Body of pancreas (tissue), 4 donors: ENCODE measurements around the gene DOHH. TPM values are rescaled to one million over a fixed set of nuclear protein-coding genes. Genes with fewer than 3 reads are reported as not detected.

Source experiments
- ATAC-seq: fragments of 150-250 bp; one replicate; pipeline ENCODE4 v1.9.1; 2016
- DNase-seq, 4 donors: peaks; one replicate each; pipeline ENCODE4 v3.0.0-alpha.2; 2019
- H3K27ac ChIP-seq, 4 donors: fragments of 200-600 bp; sonication (generic); 1 replicate in 3 of 4; 2 replicates in 1 of 4; pipeline versions ENCODE4 v1.5.1 to v1.6.1; 2016 to 2019; ENCODE audit warnings: mild to moderate bottlenecking in 1 of 4, mixed read lengths in 1 of 4, moderate library complexity in 1 of 4
- H3K27me3 ChIP-seq, 2 donors: fragments of 200-600 bp; sonication (generic); one replicate each; pipeline ENCODE4 v1.6.0; 2016; ENCODE audit warnings: mild to moderate bottlenecking in 1 of 2
- H3K36me3 ChIP-seq, 2 donors: fragments of 200-600 bp; sonication (generic); replicated peaks in 1 of 2; 2 replicates each; pipeline ENCODE4 v1.5.1; 2016; ENCODE audit warnings: low read depth in 2 of 2; ENCODE audit not compliant: insufficient read depth in 1 of 2
- H3K4me1 ChIP-seq: fragments of 200-600 bp; sonication (generic); one replicate; pipeline ENCODE4 v1.6.0; 2016
- H3K4me3 ChIP-seq, 2 donors: fragments of 200-600 bp; sonication (generic); 1 replicate in 1 of 2; 2 replicates in 1 of 2; pipeline ENCODE4 v1.5.1; 2016 to 2019
- H3K9me3 ChIP-seq, 3 donors: fragments of 200-600 bp; sonication (generic); 1 replicate in 2 of 3; 2 replicates in 1 of 3; pipeline ENCODE4 v1.5.1; 2016
- CTCF ChIP-seq, 7 experiments: fragments of 450-650 bp in 4 of 7; fragments of 200-600 bp in 3 of 7; sonication (generic) in 3 of 7; IDR thresholded peaks; one replicate each; pipeline ENCODE4 v1.5.1; 2016 to 2019; ENCODE audit warnings: antibody characterized with exemption in 7 of 7
- POLR2A ChIP-seq, 3 donors: fragments of 450-650 bp; IDR thresholded peaks; one replicate each; pipeline ENCODE4 v1.6.1; 2016; ENCODE audit warnings: antibody characterized with exemption in 3 of 3, mild to moderate bottlenecking in 2 of 3
- WGBS, 2 donors: methylation state at CpG; one replicate each; pipeline ENCODE4 v1.1.5; 2017; 5-methylcytosine and 5-hydroxymethylcytosine counted together
- intact Hi-C: fragments of 100-400 bp; cut with DNase I; formaldehyde crosslinking; loops from one replicate; pipeline ENCODE4 v1.15.1; 2023
- total RNA-seq, 2 donors: library from RNA; depleted of rRNA; stranded (reverse); fragments of >200 nt; gene quantifications; one replicate each; pipeline ENCODE4 v1.1.0, GENCODE V29; 2016

The DOHH gene
- total RNA-seq, 2 donors from 2014 or later: 9.3 to 17.5 TPM

- DNase-seq: no peak
- Histone ChIP-seq H3K4me3 (no peak overlapping the region), H3K36me3 (peaks cover 0 to 20% of the 10 kb centered on the region in 2 donors), H3K27ac (no peak overlapping the region), H3K27me3 (no peaks in the 10 kb centered on the region), H3K4me1 (no peaks in the 10 kb centered on the region), H3K9me3 (no peaks in the 10 kb centered on the region)
- no peak for ATAC-seq
- TF ChIP-seq CTCF (IDR thresholded peaks at IDR 0.05): no peak
- no peak for TF ChIP-seq POLR2A (IDR thresholded peaks at IDR 0.05)
- 91 to 94% methylated on average over 7 to 8 of the region's 10 CpGs for WGBS, 2 donors
- intact Hi-C loops: no loop called here
Measured at GRCh38 chr19:3535981-3536380, 35.5 kb upstream of the DOHH start.

DNA sequence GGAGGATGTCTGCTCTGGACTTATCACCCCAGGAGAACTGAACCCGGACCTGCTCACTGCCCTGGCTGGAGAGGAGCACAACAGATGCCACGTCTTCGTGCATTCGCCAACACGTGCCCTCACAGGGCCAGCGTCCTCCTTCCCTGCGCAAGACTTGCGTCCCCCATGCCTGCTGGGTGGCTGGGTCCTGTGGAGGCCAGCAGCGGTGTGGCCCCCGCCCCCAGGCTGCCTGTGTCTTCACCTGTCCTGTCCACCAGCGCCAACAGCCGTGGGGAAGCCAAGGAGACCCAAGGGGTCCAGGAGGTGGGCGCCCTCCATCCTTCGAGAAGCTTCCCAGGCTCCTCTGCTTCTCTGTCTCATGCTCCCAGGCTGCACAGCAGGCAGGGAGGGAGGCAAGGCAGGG lies 35.1 kb upstream of the DOHH start:
- ATAC-seq: no peak
- H3K27me3 ChIP-seq: no peaks in the 10 kb centered on the region
- DNase-seq: no peak
- H3K9me3 ChIP-seq: no peaks in the 10 kb centered on the region
- 87 to 98% methylated on average over 9 to 13 of the region's 14 CpGs for WGBS, 2 donors
- TF ChIP-seq CTCF (IDR thresholded peaks at IDR 0.05): no peak
- H3K36me3 ChIP-seq: peaks cover 0 to 20% of the 10 kb centered on the region in 2 donors
- H3K27ac ChIP-seq: no peak overlapping the region
- intact Hi-C loops: no loop called here
- no peaks in the 10 kb centered on the region for H3K4me1 ChIP-seq
- no peak overlapping the region for H3K4me3 ChIP-seq

GRCh38 chr19:3535235-3535535 lies 34.7 kb upstream of the DOHH start:
- peaks cover 0 to 20% of the 10 kb centered on the region in 2 donors for H3K36me3 ChIP-seq
- no peaks in the 10 kb centered on the region for H3K9me3 ChIP-seq
- TF ChIP-seq CTCF (IDR thresholded peaks at IDR 0.05) (no peak), POLR2A (IDR thresholded peaks at IDR 0.05) (no peak)
- WGBS, 2 donors: 93 to 95% methylated on average over 6 to 7 of the region's 9 CpGs
- H3K27ac ChIP-seq: no peak overlapping the region
- H3K4me3 ChIP-seq: no peak overlapping the region
- no peak for ATAC-seq
- H3K4me1 ChIP-seq: no peaks in the 10 kb centered on the region
- no peak for DNase-seq
- intact Hi-C loops: no loop called here
- no peaks in the 10 kb centered on the region for H3K27me3 ChIP-seq

GRCh38 chr19:3534375-3535234 lies 34.1 kb upstream of the DOHH start:
- no peak for DNase-seq
- 92 to 96% methylated on average over 26 to 38 of the region's 38 CpGs for WGBS, 2 donors
- no peak for ATAC-seq

More at GRCh38 chr19:3534375-3535234, 34.1 kb upstream of the DOHH start:
- TF ChIP-seq CTCF (IDR thresholded peaks at IDR 0.05) (no peak), POLR2A (IDR thresholded peaks at IDR 0.05) (no peak)
- H3K36me3 ChIP-seq: peaks cover 0 to 20% of the 10 kb centered on the region in 2 donors
- no peaks in the 10 kb centered on the region for H3K4me1 ChIP-seq
- H3K27ac ChIP-seq: no peak overlapping the region
- intact Hi-C loops: no loop called here
- no peaks in the 10 kb centered on the region for H3K9me3 ChIP-seq
- H3K27me3 ChIP-seq: no peaks in the 10 kb centered on the region
- no peak overlapping the region for H3K4me3 ChIP-seq
